DMS53 treated with DMSO at 0.1 percent for 48 hours (cell line): Measurements from ENCODE around the gene ABCA4.

Source experiments
- DNase-seq: peaks from one replicate; lab custom pipeline; 2025; ENCODE audit not compliant: unreplicated experiment; lab: John Stamatoyannopoulos, UW

ABCA4 gene

DNA sequence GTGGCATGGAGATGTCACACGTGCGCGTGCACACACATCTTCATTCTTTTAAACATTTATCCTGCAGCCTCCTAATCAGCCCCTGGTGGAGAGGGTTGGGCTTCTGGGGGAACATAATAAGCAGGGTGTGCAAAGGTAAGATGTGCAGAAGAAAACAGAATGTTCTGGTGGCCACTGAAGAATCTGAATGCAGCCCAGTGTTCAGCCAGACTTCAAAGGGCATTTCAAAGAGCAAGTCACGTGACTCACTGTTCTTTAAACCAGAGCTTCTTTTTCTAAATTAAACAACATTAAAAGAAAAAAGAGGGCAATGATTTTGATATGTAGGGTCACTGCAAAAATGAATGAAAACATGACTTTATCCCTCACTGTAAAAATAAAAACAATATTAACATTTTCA, 89.8 kb downstream of the ABCA4 start:
- no peak for DNase-seq

DNA sequence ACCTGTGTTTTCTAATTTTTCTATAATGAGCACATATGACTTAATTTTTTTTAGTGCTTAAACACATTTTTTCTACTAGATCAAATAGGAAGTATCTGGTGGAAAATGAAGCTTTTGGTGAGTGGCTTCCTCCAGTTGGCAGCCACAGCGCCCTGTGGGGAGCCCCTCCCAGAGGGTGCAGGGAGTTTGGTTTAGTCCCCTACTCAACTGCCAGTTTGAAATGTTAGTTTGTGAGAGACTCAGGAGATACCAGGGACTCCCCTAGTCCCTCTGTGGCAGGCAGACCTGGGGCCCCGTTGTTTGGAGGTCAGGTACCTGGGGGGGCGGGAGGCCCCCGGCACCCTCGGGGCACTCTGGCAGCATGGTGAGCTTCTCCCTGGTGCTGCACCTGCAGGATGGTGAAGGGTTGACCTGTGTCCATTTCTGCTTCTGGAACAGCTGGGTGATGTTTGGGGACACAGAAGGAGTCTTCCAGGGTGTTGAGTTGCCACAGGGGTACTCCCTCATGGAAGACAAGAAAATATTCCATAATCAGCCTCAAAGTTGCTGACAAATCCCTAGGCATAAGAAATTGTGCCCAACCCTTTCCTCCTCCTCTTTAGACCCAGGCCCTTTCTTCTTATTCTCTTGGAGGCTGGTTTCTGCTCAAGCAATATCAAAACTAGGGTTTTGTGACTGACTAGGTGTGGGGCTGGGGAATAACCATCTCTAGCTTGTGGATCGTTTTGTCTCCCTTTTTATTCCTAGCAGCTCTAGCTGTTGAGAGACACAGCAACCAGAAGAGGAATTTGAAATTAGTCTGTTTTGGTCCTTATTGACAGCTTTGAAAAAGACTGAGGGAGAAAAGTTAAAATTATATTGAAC, 91.6 kb downstream of the ABCA4 start:
- DNase-seq, result no peak

DNA sequence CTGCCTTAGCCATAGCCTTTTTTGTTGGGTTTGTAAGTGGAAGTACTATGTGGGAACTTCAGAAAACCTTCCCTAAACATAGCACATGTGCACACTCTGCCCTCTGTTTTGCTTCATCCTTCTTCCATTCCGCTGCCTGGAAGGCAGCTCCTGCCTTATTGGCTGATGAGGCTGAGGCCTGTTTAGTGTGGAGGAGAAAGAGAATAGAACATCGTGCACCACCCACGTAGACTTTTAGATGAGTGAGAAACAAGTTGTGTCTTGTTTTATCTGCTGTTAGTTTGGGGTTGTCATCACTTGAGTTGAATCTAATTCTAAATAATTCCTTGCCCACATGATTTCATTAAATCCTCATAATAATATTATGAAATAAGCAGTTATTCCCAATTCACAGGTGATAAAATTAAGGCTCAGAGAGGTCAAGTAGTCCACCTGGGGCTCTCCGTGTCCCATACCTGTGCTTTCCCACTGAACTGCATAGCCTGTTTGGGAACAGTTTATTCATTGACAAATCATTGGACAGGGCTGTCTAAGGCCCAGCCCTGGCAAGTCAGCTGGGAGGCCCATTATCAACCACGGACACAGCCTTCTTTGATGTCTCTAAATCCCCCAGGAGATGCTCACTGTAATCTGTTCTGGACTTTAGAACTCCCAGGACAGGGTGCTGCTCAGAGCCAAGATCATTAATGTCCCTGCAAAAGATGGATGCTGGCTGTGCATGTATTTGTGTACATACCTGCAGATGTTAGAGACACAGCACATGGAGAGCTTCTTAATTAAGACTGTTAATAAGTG, 93.0 kb downstream of the ABCA4 start:
- no peak for DNase-seq

DNA sequence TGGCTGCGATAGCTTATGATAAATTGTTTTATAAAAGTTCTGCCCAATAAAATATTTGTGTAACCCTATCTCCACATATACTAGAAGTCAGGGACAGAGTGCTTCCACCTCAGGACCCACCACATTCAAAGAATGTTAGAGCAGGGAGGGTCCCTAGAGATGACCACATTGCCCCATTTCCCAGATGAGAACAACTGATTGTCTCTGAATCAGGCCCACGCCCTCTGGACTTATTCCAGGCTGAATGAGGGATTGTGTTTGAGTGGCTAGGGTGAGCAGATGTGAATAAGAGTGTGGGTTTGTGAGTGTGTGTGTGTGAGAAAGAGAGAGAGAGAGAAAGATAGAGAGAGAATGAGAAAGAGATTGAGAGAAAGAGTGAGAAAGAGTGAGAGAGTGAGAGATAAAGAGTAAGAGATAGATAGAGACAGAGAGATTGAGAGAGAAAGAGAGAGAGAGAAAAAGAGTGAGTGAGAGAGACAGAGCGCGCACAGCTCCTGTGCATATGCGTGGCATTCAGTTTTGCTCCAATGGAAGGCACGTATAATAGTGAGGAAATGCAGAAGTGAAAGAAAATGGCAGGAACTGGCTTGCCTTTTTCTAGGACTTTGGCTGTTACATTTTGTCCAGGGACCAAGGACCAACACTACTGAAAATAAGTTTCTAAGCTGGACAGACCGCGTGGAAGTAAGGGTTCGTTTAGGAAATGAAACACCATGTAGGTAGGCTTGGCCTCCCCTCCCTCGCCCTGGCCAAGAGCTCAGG, 94.1 kb downstream of the ABCA4 start:
- DNase-seq, result no peak

DNA sequence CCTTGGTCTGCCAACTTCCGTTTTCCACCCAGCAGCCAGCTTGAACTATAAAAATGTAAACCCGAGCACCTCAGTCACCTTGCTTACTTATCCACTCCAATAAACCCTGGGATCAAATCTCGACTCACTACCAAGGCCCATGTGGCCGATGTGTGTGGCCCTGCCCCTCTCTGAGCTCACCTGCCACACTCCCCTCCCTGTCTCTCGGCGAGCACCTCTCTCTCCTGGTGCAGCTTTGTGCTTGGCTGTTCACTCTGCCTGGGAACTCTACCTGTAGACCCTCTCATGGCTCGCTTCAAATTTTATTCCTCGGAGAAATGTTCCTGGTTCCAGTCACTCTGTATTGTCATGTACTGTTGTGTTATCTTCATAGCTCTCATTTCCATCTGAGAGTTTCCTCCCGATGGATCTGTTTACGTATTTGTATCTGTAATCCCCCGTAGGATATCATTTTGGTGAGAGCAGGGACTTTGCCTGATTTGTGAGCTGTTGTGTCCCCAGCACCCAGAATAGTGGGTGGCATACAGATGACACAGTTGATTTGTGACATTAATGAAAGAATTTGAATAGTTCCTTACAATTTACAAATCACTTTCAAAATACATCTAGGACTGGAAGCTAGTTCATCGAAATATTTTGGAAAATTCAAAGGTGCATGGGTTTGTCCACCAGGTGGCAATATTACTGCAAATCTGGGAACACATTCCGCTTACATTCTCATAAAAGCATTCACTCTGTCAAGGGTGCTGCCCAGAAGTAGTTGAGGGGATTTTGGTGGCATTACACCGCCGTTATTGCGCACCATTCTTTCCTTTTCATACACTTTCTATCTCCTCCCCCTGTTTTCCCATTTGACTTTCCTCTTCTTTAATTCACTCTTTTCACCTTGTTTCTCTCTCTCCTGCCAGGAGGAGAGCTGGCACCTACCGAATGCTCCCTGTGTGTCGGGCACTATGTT, 95.3 kb downstream of the ABCA4 start:
- peak; percentile 79 for DNase-seq

DNA sequence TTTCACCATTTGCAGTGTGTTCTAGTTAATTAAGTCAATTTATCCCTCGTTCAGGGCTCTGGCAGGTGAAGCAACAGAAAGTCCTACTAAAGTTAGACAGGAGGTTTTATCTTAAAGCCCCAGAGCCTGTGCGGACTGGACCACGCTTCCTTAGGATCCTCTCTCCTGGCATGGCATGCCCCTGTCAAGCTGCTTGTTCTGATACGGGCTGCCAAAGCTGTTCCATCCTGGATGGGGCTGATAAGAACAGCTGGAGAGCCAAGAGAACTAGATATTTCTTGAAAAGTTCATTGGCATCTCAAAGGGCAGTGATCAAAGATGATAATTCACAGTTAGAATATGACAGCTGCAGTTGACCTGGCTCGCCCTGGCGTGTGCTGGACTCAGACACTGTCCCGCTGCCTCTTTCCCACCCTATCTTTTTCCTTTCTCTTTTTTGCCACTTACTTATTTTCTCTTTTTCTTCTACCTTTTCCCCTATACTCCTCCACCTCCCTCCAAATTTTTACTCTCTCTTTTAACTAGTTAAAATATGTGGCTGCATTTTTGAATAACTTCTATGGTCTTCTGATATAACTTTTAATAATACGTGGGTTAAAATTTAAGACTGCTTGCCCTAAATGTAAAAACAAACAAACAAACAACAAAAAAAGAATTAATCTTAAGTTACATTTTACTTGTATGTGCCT, 96.7 kb downstream of the ABCA4 start:
- DNase-seq, result no peak

DNA sequence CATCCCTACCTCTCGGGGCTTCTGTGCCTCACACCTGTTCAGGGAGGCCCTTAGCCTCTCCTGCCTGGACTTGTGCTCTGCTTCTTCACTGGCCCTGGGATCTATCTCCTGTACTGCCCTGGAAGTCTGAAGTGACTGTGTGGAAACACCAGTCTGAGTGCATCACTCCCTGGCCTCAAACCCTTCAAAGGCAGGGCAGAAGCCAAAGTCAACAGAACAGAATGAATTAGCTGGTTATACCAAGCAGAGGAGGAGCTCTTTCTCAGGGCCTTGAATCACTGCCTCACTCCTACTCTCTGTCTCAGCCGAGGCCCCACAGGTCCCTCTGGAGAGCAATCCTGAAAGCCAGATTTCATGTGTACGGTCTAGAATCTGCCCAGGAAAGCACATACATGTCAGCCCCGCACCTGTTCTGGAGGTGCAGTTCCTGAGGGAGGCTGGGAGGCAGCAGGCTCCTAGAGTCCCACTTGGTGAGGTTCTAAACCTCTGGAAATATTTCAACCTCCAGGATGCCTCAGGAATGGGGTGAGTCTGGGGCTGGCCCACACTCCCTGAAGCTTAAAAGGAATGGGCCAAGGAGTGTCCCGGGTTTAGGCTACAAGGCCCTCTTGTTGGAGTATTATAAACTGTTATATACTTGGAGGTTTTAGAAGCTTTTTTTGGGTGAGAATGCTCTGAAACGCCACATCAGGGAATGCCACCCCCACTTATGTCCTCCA, 98.3 kb downstream of the ABCA4 start:
- DNase-seq, result peak; percentile 39

DNA sequence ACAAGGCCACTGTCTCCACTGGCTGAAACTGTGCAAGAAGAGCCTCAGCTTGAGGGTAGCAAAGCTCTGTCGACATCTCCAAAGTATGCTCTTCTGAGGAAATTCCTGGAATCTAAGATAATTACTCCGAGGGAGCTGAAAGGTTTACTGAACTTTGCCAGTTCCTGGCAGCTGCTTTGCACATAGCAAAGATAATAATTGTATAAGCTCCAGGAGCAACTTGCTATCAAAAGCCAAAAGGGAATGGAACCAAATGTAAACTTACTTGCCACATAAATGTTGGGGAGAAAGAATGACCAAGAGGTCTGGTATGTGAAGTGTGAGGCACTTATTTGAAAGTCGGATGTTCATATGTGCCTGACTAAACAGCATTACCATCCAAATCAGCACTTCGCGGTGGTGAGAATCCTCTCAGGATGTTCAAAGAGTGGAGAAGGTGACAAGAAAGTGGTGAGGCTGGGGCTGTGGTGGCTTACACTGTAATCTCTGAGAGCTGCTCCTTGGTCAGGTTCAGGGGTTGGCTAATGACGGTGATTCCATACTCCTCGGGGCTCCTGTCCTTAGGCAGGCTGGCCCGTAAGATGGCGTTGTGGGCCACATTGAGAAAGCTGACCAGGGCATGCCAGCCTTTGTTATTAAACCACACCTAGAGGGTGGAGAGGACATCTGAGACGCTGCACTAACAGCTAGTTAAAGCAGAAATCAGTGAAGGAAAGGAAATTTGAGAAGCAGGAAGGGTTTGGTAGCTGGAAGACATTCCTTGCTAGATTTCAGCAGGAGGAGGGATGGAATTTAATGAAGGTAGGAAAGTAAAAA, 100.0 kb downstream of the ABCA4 start:
- DNase-seq, result no peak

DNA sequence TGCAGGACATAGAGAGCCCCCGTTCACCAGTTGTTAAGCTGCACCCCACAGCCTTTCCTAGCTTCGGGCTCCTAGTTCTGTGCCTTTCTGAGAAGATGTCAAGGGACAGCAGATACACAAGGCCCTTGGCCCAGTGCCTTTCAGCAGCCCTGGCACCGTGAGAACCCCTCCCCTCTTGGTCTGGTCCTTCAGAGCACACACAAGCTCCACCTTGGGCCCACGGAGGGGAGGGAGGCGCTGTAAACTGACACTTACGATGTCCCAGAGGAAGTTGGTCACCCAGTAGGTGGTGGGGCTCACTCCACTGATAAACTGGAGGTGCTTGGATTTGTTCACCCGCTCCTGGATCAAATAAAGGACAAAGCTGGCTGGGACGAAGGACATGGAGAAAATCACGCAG, 101.6 kb downstream of the ABCA4 start:
- DNase-seq, result no peak

DNA sequence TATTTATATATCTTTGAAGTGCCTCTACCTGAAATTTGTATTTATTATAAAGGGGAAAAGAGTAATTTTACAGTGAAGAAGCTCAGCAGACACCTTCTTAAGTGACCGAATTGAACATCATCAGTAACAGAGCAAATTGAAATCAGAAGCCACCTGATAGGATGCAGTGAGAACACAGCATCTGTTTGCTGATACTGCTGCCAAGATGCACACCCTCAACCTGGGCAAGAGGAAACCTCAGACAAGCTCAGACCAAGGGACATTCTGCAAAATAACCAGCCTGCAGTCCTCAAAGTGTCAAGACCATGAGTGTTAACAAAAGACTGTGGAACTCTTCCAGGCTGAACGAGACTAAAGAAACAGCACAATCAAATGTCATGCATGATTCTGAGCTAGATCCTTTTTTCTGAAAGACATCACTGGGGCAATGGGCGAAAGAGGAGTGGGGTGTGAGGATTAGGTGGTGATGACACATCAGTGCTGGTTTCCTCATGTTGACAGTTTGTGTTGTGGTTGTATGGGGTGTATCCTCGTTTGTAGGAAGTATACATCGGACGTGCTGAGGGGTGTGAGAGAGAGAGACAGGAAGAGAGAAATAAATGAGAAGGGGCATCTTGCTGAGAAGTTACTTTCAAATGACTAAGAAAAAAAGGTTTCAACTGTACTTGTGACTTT, 103.7 kb downstream of the ABCA4 start:
- no peak for DNase-seq

DNA sequence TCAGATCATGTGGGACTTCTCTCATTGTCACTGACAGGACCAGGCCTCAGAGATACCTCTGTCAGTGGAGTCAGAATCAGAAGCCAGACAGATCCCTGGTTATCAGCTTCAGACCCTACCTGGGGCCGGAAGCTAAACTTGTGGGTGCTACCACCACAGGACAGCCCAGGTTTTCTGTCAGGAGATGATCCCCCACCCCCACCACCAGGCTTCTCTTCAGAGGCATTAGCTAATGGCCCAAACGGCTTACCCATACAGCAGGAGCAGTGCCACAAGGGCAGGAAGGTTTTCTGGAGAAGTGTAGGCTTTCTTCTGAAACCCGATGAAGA, 105.5 kb downstream of the ABCA4 start:
- DNase-seq, result no peak

DNA sequence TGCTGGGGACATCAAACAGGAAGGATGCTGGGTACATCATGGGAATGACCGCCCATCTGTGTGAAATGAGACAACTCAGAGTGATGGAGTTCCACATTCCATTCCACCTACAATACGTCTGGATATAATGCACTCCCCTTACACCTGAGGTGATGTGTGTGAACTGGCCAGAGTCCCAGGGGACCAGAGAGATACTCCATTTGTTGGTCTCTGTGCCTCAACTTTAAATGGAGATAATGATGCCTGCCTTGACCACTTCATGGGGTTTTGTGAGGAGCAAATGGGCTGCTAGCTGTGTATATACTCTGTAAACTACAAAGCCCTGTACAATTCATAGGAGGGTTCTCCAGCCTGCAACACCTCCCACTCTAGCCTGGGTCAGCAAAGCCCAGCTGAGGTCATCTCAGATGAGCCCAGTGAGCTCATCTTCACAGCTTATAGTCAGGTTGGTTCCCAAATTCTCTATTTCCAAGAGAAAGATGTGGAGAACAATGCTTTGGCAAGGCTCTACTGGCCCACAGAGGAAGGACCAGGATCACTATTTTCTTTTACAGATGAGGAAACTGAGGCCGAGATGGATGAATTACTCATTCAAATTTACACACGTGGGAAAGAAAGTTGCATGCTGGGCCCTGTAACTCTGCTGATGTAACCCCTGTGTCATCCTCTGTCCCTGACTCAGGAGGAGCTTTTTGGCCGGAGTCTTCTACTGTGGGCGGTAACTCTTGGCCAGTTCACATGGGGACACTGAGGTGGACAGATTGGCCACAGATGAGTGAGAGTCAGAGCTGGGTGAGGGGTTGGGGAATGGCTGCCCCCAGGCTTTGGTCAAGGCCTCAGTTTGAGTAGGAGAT, 106.1 kb downstream of the ABCA4 start:
- DNase-seq, result no peak

DNA sequence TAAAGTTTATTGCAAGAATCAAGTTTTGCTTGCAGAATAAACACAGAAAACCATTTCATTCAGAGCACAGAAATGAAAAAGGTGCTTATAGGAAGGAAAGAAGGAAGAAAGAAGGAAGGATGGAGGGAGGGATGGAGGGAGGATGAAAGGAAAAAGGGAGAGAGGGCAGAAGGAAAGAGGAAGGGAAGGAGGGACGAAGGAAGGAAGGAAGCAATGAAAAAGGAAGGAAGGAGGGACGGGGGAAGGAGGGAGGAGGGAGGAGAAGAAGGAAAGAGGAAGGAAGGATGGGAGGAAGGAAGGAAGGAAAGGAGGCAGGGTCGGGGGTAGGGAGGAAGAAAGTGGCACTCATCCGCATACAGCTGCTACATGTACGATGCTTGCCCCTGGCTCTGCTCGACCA, 106.9 kb downstream of the ABCA4 start:
- DNase-seq, result no peak

DNA sequence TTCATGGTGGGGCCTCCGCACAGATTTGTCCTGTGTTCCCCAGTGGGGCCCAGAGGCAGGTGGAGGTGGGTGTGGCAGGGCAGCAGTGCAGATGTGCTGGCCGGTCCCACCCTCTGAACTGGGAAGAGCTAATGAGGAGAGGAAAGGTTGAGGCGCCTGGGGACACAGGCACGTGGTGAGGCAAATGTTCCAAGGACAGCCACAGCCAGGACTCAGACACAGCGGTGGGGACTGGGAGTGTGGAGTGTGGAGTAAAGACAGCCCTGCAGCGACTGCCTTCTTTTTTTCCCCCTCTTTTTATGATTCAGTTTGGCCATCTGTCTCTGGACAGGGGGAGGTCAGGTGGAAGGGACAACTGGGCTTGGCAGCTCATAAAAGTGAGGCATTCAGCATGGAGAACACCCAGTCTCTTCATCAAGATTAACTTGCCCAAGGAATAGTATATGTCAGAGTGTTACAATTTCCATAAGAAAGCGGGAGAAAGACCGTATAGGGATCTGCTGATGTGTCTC, 107.5 kb downstream of the ABCA4 start:
- no peak for DNase-seq

DNA sequence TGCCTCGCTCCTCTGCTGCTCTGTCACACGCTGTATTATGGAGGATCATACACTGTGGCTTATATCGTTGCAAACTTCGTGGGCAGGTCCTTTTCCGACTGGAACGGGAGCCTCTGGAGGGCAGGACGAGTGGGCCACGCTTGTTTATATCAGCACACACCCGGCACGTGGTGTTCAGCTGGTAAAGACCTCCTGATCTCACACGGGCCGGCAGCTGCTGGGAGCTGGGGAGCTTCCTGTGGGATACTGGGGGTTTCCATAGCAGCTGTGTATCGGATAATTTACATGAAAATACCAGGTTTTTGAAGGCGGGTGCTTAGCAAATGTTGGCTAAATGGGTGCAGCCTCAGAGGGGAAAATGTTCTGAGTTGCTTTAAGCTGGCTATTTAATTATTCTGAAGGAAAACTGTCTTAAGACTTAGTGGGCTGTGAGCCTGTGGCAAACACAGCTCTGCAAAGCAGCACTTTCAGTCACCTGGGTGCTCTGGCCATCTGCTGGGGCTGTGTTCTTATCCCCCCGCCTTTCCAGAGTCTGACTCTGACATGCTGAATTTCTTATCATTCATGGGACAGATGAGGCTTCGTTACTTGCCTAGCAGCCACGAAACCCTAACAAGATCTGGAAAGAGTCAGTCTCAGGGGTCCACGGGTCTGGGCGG, 108.1 kb downstream of the ABCA4 start:
- DNase-seq, result no peak
